Measurements from ENCODE around the gene VPS16.

The VPS16 gene

GRCh38 chr20:2902291-2902690, 61.7 kb downstream of the VPS16 start:
- DNase-seq: no peak

GRCh38 chr20:2902818-2903217, 62.3 kb downstream of the VPS16 start:
- no peak for DNase-seq

- no peak for DNase-seq
These were observed 63.1 kb downstream of the VPS16 start for GRCh38 chr20:2903686-2904085.

- no peak for DNase-seq
These were observed 67.0 kb downstream of the VPS16 start for GRCh38 chr20:2907519-2907918.

GRCh38 chr20:2909953-2910352, 69.4 kb downstream of the VPS16 start:
- DNase-seq: no peak

GRCh38 chr20:2911200-2911599, 70.7 kb downstream of the VPS16 start:
- DNase-seq: no peak

- DNase-seq: no peak
These were observed 73.6 kb downstream of the VPS16 start for GRCh38 chr20:2914160-2914559.

Data from central memory CD4-positive, alpha-beta T cell (primary cell).